Panc1 (cell line): ENCODE measurements around the gene ASIP. TPM values are rescaled to one million over a fixed set of nuclear protein-coding genes. Genes with fewer than 3 reads are reported as not detected.
"Not testable (repeated sequence)": the region's sequence is repeated elsewhere in the genome, so short reads cannot be mapped to it uniquely, and the experiment has no call there.

Experiments
- ATAC-seq: fragments of 200-7000 bp; cut with Tn5 transposase; 2 replicates; pipeline ENCODE4 v1.9.1; 2020; ENCODE audit warnings: mild to moderate bottlenecking, moderate library complexity
- BruUV-seq: library from RNA; stranded (reverse); fragments of 400-500 nt; replicated peaks from 2 replicates; lab custom pipeline; 2021; lab: Mats Ljungman, UMichigan
- CTCF ChIA-PET: fragments of 300-600 bp; sonication (Branson Sonifier 250); formaldehyde crosslinking; loops from one replicate; lab custom pipeline; 2022; ENCODE audit warnings: antibody characterized with exemption; lab: Charles Lee
- POLR2A ChIA-PET: fragments of 300-600 bp; sonication (Branson Sonifier 250); formaldehyde crosslinking; loops from one replicate; lab custom pipeline; 2022; ENCODE audit warnings: antibody characterized with exemption; lab: Charles Lee
- DNase-seq: peaks from one replicate; pipeline ENCODE4 v3.0.0-alpha.2; 2010; ENCODE audit warnings: low read depth, low spot score
- H3K27ac ChIP-seq: 2 replicates; pipeline ENCODE4 v1.5.1; 2011; ENCODE audit warnings: mild to moderate bottlenecking, low read length, inconsistent platforms
- H3K27me3 ChIP-seq: fragments of 200-500 bp; sonication (Bioruptor generic); 2 replicates; pipeline ENCODE4 v1.6.0; 2014; ENCODE audit warnings: low read length, inconsistent platforms; ENCODE audit not compliant: control insufficient read depth, insufficient read depth
- H3K36me3 ChIP-seq: fragments of 200-500 bp; sonication (Bioruptor generic); 2 replicates; pipeline ENCODE4 v1.5.1; 2014; ENCODE audit warnings: inconsistent platforms, mild to moderate bottlenecking, low read length, moderate library complexity; ENCODE audit not compliant: control insufficient read depth, insufficient read depth
- H3K4me1 ChIP-seq: 2 replicates; pipeline ENCODE4 v1.5.1; 2011; ENCODE audit warnings: inconsistent platforms, mild to moderate bottlenecking, low read length, moderate library complexity; ENCODE audit not compliant: control insufficient read depth, insufficient read depth
- H3K4me3 ChIP-seq, 2 experiments: 2 replicates each; pipeline ENCODE4 v1.5.1; 2011 to 2012; ENCODE audit warnings: low read depth in 2 of 2, low read length in 2 of 2, mild to moderate bottlenecking in 2 of 2, inconsistent platforms in 1 of 2, moderate library complexity in 1 of 2
- H3K9me3 ChIP-seq: fragments of 200-500 bp; sonication (Bioruptor generic); 2 replicates; pipeline ENCODE4 v1.5.1; 2014; ENCODE audit warnings: low read depth, mild to moderate bottlenecking, inconsistent platforms, low read length, moderate library complexity; ENCODE audit not compliant: control insufficient read depth, insufficient read depth
- POLR2AphosphoS5 ChIP-seq: IDR thresholded peaks from 2 replicates; pipeline ENCODE4 v1.6.1; 2012; ENCODE audit warnings: mild to moderate bottlenecking, low read depth, low read length, moderate library complexity
- REST ChIP-seq, 2 experiments: IDR thresholded peaks; 2 replicates each; pipeline ENCODE4 v1.6.1; 2011 to 2012; ENCODE audit warnings: low read depth in 2 of 2, control low read depth in 1 of 2, low read length in 1 of 2, mild to moderate bottlenecking in 1 of 2, moderate library complexity in 1 of 2; ENCODE audit not compliant: insufficient read depth in 1 of 2
- SIN3A ChIP-seq: IDR thresholded peaks from 2 replicates; pipeline ENCODE4 v1.6.1; 2012; ENCODE audit warnings: low read depth, mild to moderate bottlenecking, low read length, moderate library complexity, borderline replicate concordance; ENCODE audit not compliant: insufficient read depth
- TCF7L2 ChIP-seq: IDR thresholded peaks from 2 replicates; pipeline ENCODE4 v1.6.1; 2011; ENCODE audit warnings: mild to moderate bottlenecking, low read depth, low read length, inconsistent platforms
- in situ Hi-C: cut with HindIII; loops from 2 replicates; pipeline ENCODE4 v1.10.0; 2016; ENCODE audit warnings: low sequenced_read_pairs, low pct_unique_long_range_greater_than_20kb
- intact Hi-C: fragments of 100-400 bp; cut with micrococcal nuclease; formaldehyde crosslinking; loops from one replicate; pipeline ENCODE4 v1.10.0; 2022; ENCODE audit not compliant: unreplicated experiment
- total RNA-seq: library from RNA; stranded (reverse); gene quantifications from one replicate; pipeline ENCODE4 v1.2.1, GENCODE V29; 2021; ENCODE audit not compliant: unreplicated experiment
- TF ChIP-seq, protein P1 (sequence below): fragments of 450-650 bp; IDR thresholded peaks from 2 replicates; pipeline ENCODE4 v1.5.1; 2017; ENCODE audit warnings: mild to moderate bottlenecking

Gene ASIP
- total RNA-seq, 1 experiment from 2014 or later = not detected

GRCh38 chr20:34283844-34284243 is 42.6 kb downstream of the ASIP start:
- CTCF ChIA-PET = interaction anchor here (0.5 kb wide), 1 partner anchor 234 kb away, joined by 5 read pairs; no protein-coding TSS in a partner anchor
- in situ Hi-C loops (no loop called here), intact Hi-C loops (no loop called here)
- ATAC-seq (no peak), DNase-seq (no peak)
- no peak overlapping the region for H3K27ac ChIP-seq
- H3K4me1 ChIP-seq = no peaks in the 10 kb centered on the region
- TF ChIP-seq SIN3A = no peak
- no peak for TF ChIP-seq TCF7L2
- no peak for TF ChIP-seq POLR2AphosphoS5
- TF ChIP-seq, protein P1, sequence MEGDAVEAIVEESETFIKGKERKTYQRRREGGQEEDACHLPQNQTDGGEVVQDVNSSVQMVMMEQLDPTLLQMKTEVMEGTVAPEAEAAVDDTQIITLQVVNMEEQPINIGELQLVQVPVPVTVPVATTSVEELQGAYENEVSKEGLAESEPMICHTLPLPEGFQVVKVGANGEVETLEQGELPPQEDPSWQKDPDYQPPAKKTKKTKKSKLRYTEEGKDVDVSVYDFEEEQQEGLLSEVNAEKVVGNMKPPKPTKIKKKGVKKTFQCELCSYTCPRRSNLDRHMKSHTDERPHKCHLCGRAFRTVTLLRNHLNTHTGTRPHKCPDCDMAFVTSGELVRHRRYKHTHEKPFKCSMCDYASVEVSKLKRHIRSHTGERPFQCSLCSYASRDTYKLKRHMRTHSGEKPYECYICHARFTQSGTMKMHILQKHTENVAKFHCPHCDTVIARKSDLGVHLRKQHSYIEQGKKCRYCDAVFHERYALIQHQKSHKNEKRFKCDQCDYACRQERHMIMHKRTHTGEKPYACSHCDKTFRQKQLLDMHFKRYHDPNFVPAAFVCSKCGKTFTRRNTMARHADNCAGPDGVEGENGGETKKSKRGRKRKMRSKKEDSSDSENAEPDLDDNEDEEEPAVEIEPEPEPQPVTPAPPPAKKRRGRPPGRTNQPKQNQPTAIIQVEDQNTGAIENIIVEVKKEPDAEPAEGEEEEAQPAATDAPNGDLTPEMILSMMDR = no peak
- no peak for TF ChIP-seq REST (IDR thresholded peaks at IDR 0.05; ENCODE audit: insufficient read depth in 1 of 2, low read depth in 2 of 2, low read length in 1 of 2)
- POLR2A ChIA-PET = no interaction called here
- H3K27me3 ChIP-seq = no peaks in the 10 kb centered on the region
- no peak overlapping the region for H3K4me3 ChIP-seq
- H3K9me3 ChIP-seq = no peaks in the 10 kb centered on the region
- H3K36me3 ChIP-seq = peaks cover 12% of the 10 kb centered on the region
- BruUV-seq = no TSS peak

DNA sequence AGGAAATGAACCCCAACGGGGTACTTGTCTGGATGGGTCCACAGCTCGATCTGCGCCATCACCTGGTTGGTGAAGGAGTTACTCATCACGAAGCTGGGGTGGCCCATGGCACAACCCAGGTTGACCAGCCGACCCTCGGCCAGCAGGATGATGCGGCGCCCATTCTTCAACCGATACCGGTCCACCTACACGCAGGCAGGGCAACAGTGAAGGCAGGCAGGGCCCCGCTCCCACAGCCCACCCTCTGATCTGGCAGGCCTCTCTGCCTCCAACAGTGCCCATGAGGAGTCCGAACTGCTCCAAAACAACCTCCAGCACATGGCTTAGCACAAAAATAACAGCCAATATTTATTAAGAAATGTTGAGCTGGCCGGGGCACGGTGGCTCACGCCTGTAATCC is 44.2 kb downstream of the ASIP start:
- H3K36me3 ChIP-seq = peaks cover 9% of the 10 kb centered on the region
- no peaks in the 10 kb centered on the region for H3K27me3 ChIP-seq
- POLR2A ChIA-PET = no interaction called here
- ATAC-seq = no peak
- TF ChIP-seq SIN3A (no peak), TCF7L2 (no peak), REST (IDR thresholded peaks at IDR 0.05; ENCODE audit: insufficient read depth in 1 of 2, low read depth in 2 of 2, low read length in 1 of 2) (no peak), POLR2AphosphoS5 (no peak)
- TF ChIP-seq, protein P1 = no peak
- intact Hi-C loops = no loop called here
- no peaks in the 10 kb centered on the region for H3K4me1 ChIP-seq
- in situ Hi-C loops = no loop called here
- DNase-seq = no peak
- BruUV-seq = no TSS peak
- CTCF ChIA-PET = no interaction called here
- H3K4me3 ChIP-seq = no peak overlapping the region
- H3K9me3 ChIP-seq = no peaks in the 10 kb centered on the region
- no peak overlapping the region for H3K27ac ChIP-seq

DNA sequence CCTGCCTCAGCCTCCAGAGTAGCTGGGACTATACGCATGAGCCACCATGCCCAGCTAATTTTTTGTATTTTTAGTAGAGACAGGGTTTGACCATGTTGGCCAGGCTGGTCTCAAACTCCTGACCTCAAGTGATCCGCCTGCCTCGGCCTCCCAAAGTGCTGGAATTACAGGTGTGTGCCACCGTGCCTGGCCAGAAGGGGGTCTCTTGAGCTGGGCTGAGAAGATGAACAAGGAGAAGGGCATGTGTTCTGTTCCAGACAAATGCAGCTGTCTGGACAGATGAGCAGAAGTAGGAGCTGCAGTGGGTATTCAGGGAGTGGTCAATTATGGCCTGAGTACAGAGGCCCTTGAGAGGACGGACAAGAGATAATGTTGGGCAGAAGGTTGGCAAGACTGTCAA is 46.3 kb downstream of the ASIP start:
- ATAC-seq, H3K4me1 ChIP-seq, in situ Hi-C loops, H3K9me3 ChIP-seq, H3K27me3 ChIP-seq, H3K4me3 ChIP-seq, POLR2A ChIA-PET, CTCF ChIA-PET, H3K27ac ChIP-seq, DNase-seq, intact Hi-C loops, BruUV-seq: not testable (repeated sequence)
- H3K36me3 ChIP-seq = peaks cover 17% of the 10 kb centered on the region
